GM23338 (cell line): ENCODE data around the gene GFOD1. TPM values are rescaled to one million over a fixed set of nuclear protein-coding genes. Genes with fewer than 3 reads are reported as not detected.

Source experiments
- ATAC-seq: fragments of 200-7000 bp; cut with Tn5 transposase; 3 replicates; pipeline ENCODE4 v1.9.1; 2020
- DNase-seq: peaks from one replicate; pipeline ENCODE4 v3.0.0-alpha.2; 2015; ENCODE audit warnings: low spot score
- H2AFZ ChIP-seq: fragments of 200-600 bp; sonication (generic); 2 replicates; pipeline ENCODE4 v1.8.0; 2016; ENCODE audit warnings: antibody characterized with exemption, mild to moderate bottlenecking, moderate library complexity
- H3F3A ChIP-seq: fragments of 200-600 bp; sonication (generic); replicated peaks from 2 replicates; pipeline ENCODE4 v1.8.0; 2017; ENCODE audit warnings: antibody characterized with exemption, mixed run types, low read depth
- H3K27ac ChIP-seq: fragments of 200-600 bp; sonication (generic); 2 replicates; pipeline ENCODE4 v1.6.1; 2016; ENCODE audit warnings: low read depth
- H3K27me3 ChIP-seq: fragments of 200-600 bp; sonication (generic); 2 replicates; pipeline ENCODE4 v1.8.0; 2016; ENCODE audit warnings: mild to moderate bottlenecking, mixed run types, moderate library complexity; ENCODE audit not compliant: insufficient read depth
- H3K36me3 ChIP-seq: fragments of 200-600 bp; sonication (generic); 2 replicates; pipeline ENCODE4 v1.8.0; 2016; ENCODE audit warnings: mild to moderate bottlenecking; ENCODE audit not compliant: insufficient read depth
- H3K4me1 ChIP-seq: fragments of 200-600 bp; sonication (generic); 2 replicates; pipeline ENCODE4 v1.8.0; 2016; ENCODE audit warnings: mild to moderate bottlenecking, moderate library complexity; ENCODE audit not compliant: insufficient read depth
- H3K4me2 ChIP-seq: fragments of 200-600 bp; sonication (generic); 2 replicates; pipeline ENCODE4 v1.7.1; 2017; ENCODE audit warnings: mixed run types
- H3K4me3 ChIP-seq: fragments of 200-600 bp; sonication (generic); 2 replicates; pipeline ENCODE4 v1.6.1; 2016; ENCODE audit warnings: mixed run types
- H3K79me2 ChIP-seq: fragments of 200-600 bp; sonication (generic); replicated peaks from 2 replicates; pipeline ENCODE4 v1.8.0; 2017; ENCODE audit warnings: mild to moderate bottlenecking; ENCODE audit not compliant: insufficient read depth
- H3K9me2 ChIP-seq: fragments of 200-600 bp; sonication (generic); 2 replicates; pipeline ENCODE4 v1.8.0; 2017; ENCODE audit not compliant: insufficient read depth
- H4K20me1 ChIP-seq: fragments of 200-600 bp; sonication (generic); replicated peaks from 2 replicates; pipeline ENCODE4 v1.8.0; 2017; ENCODE audit warnings: mild to moderate bottlenecking; ENCODE audit not compliant: insufficient read depth
- H3K27ac Mint-ChIP-seq: 2 replicates; pipeline ENCODE4 v1.8.0; 2020; ENCODE audit warnings: inconsistent platforms, mild to moderate bottlenecking, moderate library complexity, mixed read lengths
- H3K27me3 Mint-ChIP-seq: 3 replicates; pipeline ENCODE4 v1.8.0; 2022; ENCODE audit warnings: low read depth, mild to moderate bottlenecking, moderate library complexity, mixed read lengths, inconsistent platforms; ENCODE audit not compliant: insufficient read depth, poor library complexity
- H3K36me3 Mint-ChIP-seq: 3 replicates; pipeline ENCODE4 v1.8.0; 2021; ENCODE audit warnings: low read depth, mild to moderate bottlenecking, inconsistent platforms, moderate library complexity, mixed read lengths
- H3K4me1 Mint-ChIP-seq: 3 replicates; pipeline ENCODE4 v1.8.0; 2020; ENCODE audit warnings: mild to moderate bottlenecking, inconsistent platforms, mixed read lengths
- H3K4me3 Mint-ChIP-seq: 3 replicates; pipeline ENCODE4 v1.8.0; 2021; ENCODE audit warnings: moderate library complexity, mild to moderate bottlenecking, inconsistent platforms, mixed read lengths
- H3K9me3 Mint-ChIP-seq: 3 replicates; pipeline ENCODE4 v1.8.0; 2020; ENCODE audit warnings: moderate library complexity, mild to moderate bottlenecking, inconsistent platforms, mixed read lengths
- CTCF ChIP-seq, 2 experiments: fragments of 200-600 bp in 1 of 2; sonication (generic) in 1 of 2; conservative IDR thresholded peaks; 2 replicates each; pipeline versions ENCODE4 v1.5.1 to v1.6.1; 2016 to 2017; ENCODE audit warnings: antibody characterized with exemption in 2 of 2, low read depth in 2 of 2, mild to moderate bottlenecking in 2 of 2, moderate library complexity in 1 of 2
- EZH2 ChIP-seq: fragments of 200-600 bp; sonication (generic); IDR thresholded peaks from one replicate; pipeline ENCODE4 v1.8.0; 2017; ENCODE audit warnings: antibody characterized with exemption, mild to moderate bottlenecking, low read depth; ENCODE audit not compliant: unreplicated experiment
- JUNB ChIP-seq: IDR thresholded peaks from one replicate; pipeline ENCODE4 v1.6.1; 2016; ENCODE audit warnings: antibody characterized with exemption; ENCODE audit not compliant: unreplicated experiment
- POLR2AphosphoS5 ChIP-seq: IDR thresholded peaks from 2 replicates; pipeline ENCODE4 v1.6.1; 2016; ENCODE audit warnings: antibody characterized with exemption, low read depth
- REST ChIP-seq: IDR thresholded peaks from one replicate; pipeline ENCODE4 v1.6.1; 2018; ENCODE audit warnings: antibody characterized with exemption; ENCODE audit not compliant: unreplicated experiment
- ZNF331 ChIP-seq: fragments of 250-450 bp; sonication (Bioruptor Pico); IDR thresholded peaks from 2 replicates; pipeline ENCODE4 v1.5.0; 2020; ENCODE audit warnings: low read depth, mild to moderate bottlenecking, moderate library complexity
- polyA plus RNA-seq: library from polyadenylated mRNA; unstranded; fragments of >200 nt; fragmentation: Nextera tagmentation; extraction: Ambion mirVana; gene quantifications from 2 replicates; pipeline ENCODE4 v1.2.1, GENCODE V29; 2016
- total RNA-seq: library from RNA; depleted of rRNA; stranded (reverse); fragments of >200 nt; shearing (Covaris generic); gene quantifications from 2 replicates; pipeline ENCODE4 v1.2.3, GENCODE V29; 2014

Gene GFOD1
- total and polyA plus RNA-seq, 2 experiments from 2014 or later, result 4.9 to 12.8 TPM

DNA sequence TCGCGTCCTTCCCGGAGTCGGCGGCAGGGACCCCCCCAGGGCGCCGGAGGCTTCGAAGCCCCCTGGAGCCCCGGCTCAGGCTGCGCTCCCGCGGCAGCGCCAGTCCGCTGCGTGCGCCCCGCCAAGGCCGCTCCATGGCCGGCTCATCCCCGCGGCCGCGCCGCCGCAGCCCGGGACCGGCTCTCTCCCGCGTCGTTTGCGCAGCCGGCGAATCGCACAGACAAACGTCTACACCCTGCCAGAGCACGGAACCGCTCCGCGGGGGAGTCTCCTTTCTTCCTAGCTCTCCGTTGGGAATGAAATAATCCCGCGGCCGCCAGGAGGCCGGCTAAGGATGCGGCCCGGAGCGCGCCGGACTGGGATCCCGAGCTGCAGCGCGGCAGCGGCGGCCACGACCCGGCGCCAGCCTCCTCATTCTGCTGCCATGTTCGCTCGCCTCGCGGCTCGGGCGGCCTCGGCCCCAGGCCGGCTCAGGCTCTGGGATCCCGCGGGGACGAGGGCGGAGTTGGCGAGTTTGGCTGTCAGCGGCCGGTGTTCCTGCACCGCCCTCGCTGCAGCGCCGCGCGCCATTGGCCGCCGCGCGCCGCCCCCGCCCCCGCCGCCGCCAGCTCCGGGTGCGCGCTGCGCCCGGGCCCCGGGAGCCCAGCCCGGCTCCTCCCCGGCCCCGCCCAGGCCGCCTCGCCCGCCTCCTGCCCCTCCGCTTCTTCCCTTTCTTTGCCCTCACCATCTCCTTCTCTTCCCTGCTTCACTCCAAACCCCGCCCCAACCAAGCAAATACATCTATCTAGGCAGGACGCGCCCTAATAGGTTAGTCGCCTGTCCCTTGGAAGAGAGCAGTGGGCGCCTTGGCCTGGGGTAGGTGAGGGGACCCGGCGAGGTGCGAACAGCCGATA, at the start of gene GFOD1 (continued):
- TF ChIP-seq REST, result no peak

- Mint-ChIP-seq H3K36me3 (no peaks in the 10 kb centered on the region), H3K9me3 (no peaks in the 10 kb centered on the region), H3K4me3 (no peak overlapping the region), H3K4me1 (peaks cover 23% of the 10 kb centered on the region), H3K27me3 (no peaks in the 10 kb centered on the region), H3K27ac (no peak overlapping the region)
- Histone ChIP-seq H3K36me3 (no peaks in the 10 kb centered on the region), H3F3A (no peaks in the 10 kb centered on the region), H2AFZ (no peak overlapping the region; the same call in 1 of the 2 replicates), H3K27ac (no peak overlapping the region), H4K20me1 (no peaks in the 10 kb centered on the region; the same call in 1 of the 2 replicates), H3K4me3 (no peak overlapping the region), H3K4me2 (no peak overlapping the region), H3K4me1 (peaks cover 25% of the 10 kb centered on the region), H3K27me3 (no peaks in the 10 kb centered on the region), H3K9me2 (no peaks in the 10 kb centered on the region; the same call in 1 of the 2 replicates), H3K79me2 (no peaks in the 10 kb centered on the region)
- DNase-seq (no peak), ATAC-seq (no peak)
- TF ChIP-seq ZNF331 (no peak), REST (no peak), JUNB (no peak), EZH2 (no peak), POLR2AphosphoS5 (no peak), CTCF (conservative IDR thresholded peaks at IDR 0.05; ENCODE audit: low read depth in 2 of 2) (no peak)
Measured at GRCh38 chr6:13536796-13537526, 49.6 kb upstream of the GFOD1 start.
